ENCODE data around the gene AUTS2.

DNA sequence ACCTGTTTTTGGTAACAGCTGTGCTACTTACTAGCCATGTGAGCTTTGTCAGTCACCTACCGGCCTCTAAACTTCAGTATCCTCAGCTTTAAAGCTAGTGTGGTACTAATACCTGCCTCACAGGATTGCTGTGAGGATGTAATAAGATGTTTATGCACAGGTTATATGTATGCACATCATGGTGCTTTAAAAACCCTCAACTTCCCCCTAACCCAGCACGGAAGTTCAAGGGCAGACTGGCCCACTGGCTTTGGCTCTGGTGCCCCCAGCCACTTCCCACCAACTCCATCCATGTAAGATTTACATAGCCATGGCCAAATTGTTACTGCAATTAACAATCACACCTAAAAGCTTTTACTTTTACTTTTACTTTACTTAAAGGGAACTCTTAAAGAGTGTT lies 857.6 kb downstream of the AUTS2 start:
- TF ChIP-seq CTCF (IDR thresholded peaks at IDR 0.05 in 8 of 11, conservative IDR thresholded peaks at IDR 0.05 in 3 of 11) = no peak
- no peak for TF ChIP-seq POLR2A (IDR thresholded peaks at IDR 0.05)

Data from spleen (tissue), 7 donors.